RCC 7860 (cell line): ENCODE results near the gene OVCH1.
"Not testable (repeated sequence)": the region's sequence is repeated elsewhere in the genome, so short reads cannot be mapped to it uniquely, and the experiment has no call there.

Source experiments
- DNase-seq: peaks from one replicate; pipeline ENCODE4 v3.0.0-alpha.2; 2015; ENCODE audit warnings: low spot score
- FAIRE-seq: peaks from 2 replicates; lab custom pipeline; 2012; peaks lifted over from hg19 to GRCh38; lab: Jason Lieb, UNC

OVCH1 gene

GRCh38 chr12:29416748-29417147 is 80.7 kb downstream of the OVCH1 start:
- no peak for FAIRE-seq
- DNase-seq: no peak

GRCh38 chr12:29415111-29415510 is 82.4 kb downstream of the OVCH1 start:
- FAIRE-seq: no peak
- no peak for DNase-seq

GRCh38 chr12:29414368-29414767 is 83.1 kb downstream of the OVCH1 start:
- FAIRE-seq (no peak), DNase-seq (no peak)

- FAIRE-seq (no peak), DNase-seq (no peak)
Measured at GRCh38 chr12:29405561-29405960, 91.9 kb downstream of the OVCH1 start.

GRCh38 chr12:29403991-29404390 is 93.5 kb downstream of the OVCH1 start:
- DNase-seq: no peak
- FAIRE-seq: no peak

- DNase-seq: no peak
- no peak for FAIRE-seq
Measured at GRCh38 chr12:29402437-29402836, 95.0 kb downstream of the OVCH1 start.

- FAIRE-seq (no peak), DNase-seq (no peak)
Measured at GRCh38 chr12:29398495-29398894, 99.0 kb downstream of the OVCH1 start.

GRCh38 chr12:29396774-29397173 is 100.7 kb downstream of the OVCH1 start:
- FAIRE-seq: no peak
- no peak for DNase-seq

- no peak for FAIRE-seq
- DNase-seq: no peak
Measured at GRCh38 chr12:29395356-29395755, 102.1 kb downstream of the OVCH1 start.

GRCh38 chr12:29390419-29390818 is 107.1 kb downstream of the OVCH1 start:
- FAIRE-seq, DNase-seq: not testable (repeated sequence)

GRCh38 chr12:29389295-29389919 is 108.1 kb downstream of the OVCH1 start:
- no peak for DNase-seq
- FAIRE-seq: no peak

GRCh38 chr12:29386084-29386680 is 111.3 kb downstream of the OVCH1 start:
- DNase-seq, FAIRE-seq: not testable (repeated sequence)

- DNase-seq, FAIRE-seq: not testable (repeated sequence)
Measured at GRCh38 chr12:29385194-29385593, 112.3 kb downstream of the OVCH1 start.

GRCh38 chr12:29382251-29382650 is 115.2 kb downstream of the OVCH1 start:
- no peak for FAIRE-seq

GRCh38 chr12:29380536-29381523 is 116.7 kb downstream of the OVCH1 start, which contains the start of gene ERGIC2:
TSS of gene ERGIC2 (minus strand) at chr12:29381172. CDS start at chr12:29371633, 9,539 bp downstream.
- peak; percentile 91 for FAIRE-seq
- peak; percentile 98 for DNase-seq

More at GRCh38 chr12:29382251-29382650, 115.2 kb downstream of the OVCH1 start:
- DNase-seq: no peak
